Activated CD8-positive, alpha-beta memory T cell treated with anti-CD3 and anti-CD28 coated beads for 24 hours (primary cell): Measurements from ENCODE around the gene STAT3.
A peak's percentile ranks its signal among the peaks of the same experiment; 100 is the strongest.
"Not testable (repeated sequence)": the region's sequence is repeated elsewhere in the genome, so short reads cannot be mapped to it uniquely, and the experiment has no call there.

ENCODE experiments used
- DNase-seq: peaks from one replicate; pipeline ENCODE4 v3.0.0-alpha.2; 2020

STAT3 gene

DNA sequence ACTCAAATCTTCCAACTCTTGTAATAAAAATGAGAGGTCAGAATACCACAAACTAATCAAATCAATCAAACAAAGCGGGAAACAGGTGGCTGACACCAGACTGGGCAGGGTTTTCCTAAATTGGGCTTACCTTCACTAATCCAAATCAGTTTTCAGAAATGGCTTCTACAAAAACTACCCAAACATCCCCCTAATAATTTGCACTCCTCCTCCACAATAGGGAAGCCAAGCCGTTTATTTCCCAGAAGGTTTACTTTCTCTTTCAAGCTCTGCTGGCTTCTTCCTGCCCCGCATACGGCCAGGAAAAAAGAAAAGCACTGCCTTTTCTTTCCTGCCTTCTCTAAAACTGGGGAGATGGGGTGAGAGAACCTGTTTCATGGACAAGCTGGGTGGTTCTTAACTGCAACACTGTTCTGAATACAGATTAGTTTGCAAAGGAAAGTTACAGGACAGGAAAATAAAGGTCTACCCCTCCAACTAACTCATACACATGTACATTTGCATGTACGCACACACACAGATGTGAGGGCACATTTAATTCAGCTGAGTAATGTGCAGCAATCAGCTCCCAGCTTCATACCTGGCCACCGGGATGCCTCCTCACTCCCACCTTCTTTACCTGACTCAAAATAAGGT lies 9.2 kb downstream of the STAT3 start:
- DNase-seq = no peak

DNA sequence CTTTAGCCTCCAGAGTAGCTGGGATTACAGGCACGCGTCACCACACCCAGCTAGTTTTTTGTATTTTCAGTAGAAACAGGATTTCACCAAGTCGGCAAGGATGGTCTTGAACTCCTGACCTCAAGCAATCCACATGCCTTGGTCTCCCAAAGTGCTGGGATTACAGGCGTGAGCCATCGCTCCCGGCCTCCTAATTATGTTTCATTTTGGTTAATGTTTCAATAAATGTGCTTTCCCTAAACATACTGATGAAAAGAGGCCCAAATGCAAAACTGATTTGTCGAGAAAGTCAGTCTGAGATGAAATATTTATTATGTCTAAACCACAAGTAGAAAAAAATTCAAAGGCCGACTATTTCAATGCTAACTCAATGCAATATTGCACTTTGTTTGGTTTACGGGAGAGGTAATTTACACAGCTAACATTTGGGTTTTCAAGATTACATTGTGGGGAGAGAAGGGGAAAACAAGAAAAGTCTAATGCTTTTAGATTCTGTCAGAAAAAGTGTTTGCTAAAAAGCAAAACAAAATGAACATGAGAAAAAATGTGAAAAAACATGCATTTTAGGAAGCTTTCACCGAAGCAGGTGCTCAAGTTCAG lies 9.8 kb downstream of the STAT3 start:
- no peak for DNase-seq

DNA sequence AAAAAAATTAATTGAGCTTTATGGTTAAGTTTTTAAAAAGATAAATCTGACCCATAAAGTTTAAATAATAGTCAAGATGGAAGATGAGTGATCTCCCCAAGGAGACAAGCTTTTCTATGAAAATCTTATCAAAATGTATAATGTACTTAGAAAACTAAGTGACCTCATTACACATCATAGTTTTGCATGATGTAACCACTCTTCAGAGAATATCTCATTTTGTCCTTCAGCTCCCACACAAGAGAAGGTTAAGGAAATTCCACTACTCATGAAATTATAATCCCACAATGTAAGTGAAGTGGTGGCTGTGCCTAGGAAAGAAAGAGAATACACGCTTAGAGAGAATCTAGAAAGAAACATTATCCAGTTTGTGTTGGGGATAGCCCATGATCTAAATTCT lies 14.3 kb downstream of the STAT3 start:
- no peak for DNase-seq

DNA sequence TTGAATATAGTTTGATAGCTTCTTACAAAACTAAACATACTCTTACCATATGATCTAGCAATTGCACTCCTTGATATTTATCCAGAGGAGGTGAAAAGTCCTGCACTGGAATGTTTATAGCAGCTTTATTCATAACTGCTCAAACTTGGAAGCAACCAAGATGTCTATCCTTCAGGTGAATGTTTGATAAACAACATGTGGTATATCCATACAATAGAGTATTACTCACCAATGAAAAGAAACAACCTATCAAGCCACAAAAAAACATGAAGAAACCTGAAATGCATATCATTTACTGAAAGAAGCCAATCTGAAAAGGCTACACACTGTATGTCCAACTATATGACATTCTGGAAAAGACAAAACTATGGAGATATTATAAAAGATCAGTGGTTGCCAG lies 16.1 kb downstream of the STAT3 start:
- DNase-seq = no peak

DNA sequence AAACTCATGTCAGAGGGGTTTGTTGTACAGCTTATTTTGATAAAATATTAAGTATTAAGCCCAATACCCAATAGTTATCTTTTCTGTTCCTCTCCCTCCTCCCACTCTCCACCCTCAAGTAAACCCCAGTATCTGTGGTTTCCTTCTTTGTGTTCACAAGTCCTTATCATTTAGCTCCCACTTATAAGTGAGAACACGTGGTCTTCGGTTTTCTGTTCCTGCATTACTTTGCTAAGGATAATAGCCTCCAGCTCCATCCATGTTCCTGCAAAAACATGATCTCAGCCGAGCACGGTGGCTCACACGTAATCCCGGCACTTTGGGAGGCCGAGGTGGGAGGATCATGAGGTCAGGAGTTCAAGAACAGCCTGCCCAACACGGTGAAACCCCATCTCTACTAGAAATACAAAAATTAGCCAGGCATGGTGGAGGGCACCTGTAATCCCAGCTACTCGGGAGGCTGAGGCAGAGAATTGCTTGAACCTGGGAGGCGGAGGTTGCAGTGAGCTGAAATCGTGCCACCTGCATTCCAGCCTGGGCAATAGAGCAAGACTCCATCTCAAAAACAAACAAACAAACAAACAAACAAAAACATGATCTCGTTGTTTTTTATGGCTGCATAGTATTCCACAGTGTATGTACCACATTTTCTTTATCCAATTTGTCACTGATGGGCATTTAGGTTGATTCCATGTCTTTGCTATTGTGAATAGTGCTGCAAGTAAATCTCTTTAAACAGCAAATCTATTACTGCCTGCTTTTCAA lies 19.3 kb downstream of the STAT3 start:
- not testable (repeated sequence) for DNase-seq

DNA sequence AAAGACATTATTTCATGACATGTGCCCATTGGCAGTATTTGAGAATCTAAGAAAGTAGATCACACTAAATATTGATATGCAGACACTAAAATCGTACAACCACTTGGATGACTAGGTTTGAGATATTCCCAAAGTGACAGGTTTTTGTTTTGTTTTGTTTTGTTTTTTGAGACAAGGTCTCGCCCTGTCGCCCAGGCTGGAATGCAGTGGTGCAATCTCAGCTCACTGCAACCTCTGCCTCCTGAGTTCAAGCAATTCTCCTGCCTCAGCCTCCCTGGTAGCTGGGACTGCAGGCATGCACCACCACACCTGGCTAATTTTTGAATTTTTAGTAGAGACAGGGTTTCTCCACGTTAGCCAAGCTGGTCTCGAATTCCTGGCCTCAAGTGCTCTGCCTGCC lies 19.9 kb downstream of the STAT3 start:
- DNase-seq = not testable (repeated sequence)

DNA sequence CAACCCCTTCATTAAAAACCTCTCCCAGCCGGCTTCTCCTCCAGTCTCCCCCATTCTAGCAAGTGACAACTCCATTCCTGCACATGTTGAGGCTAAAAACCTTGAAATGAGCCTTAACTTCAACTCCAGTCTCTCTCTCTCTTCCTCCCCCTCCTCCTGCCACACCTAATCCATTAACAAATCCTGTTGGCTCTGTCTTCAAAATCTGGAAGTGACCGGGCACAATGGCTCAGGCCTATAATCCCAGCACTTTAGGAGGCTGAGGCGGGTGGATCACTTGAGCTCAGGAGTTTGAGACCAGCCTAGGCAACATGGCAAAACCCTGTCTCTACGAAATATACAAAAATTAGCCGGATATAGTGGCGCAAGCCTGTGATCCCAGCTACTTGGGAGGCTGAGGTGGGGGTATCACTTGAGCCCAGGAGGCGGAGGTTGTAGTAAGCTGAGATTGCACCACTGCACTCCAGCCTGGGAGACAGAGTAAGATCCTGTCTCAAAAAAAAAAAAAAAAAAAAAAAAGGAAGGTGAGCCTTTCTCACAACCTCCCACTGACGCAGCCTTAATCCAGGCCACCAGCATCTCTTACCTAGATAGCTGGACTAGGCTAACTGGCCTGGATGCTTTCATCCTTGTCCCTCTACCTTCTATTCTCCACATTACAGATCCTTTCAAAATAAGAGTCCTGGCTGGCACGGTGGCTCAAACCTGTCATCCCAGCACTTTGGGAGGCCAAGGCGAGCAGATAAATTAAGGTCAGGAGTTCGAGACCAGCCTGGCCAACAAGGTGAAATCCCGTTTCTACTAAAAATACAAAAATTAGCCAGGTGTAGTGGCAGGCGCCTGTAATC lies 21.8 kb downstream of the STAT3 start:
- not testable (repeated sequence) for DNase-seq

DNA sequence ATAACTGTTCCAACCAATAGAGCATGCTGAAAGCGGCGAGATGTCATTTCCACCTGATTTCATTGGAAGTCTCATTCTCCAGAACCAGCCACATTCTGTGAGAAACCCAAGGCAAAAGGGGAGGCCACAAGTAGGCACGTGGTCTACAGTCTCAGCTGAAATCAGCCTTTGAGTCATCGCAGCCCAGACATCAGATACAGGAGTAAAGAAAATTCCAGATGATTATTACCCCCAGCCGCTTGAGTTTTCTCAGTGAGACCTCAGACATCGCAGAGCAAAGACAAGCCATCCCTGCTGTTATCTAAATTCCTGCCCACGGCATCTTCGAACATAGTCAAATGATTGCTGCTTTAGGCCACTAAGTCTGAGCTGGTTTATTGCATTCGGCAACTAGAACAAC lies 23.1 kb downstream of the STAT3 start:
- DNase-seq = no peak

DNA sequence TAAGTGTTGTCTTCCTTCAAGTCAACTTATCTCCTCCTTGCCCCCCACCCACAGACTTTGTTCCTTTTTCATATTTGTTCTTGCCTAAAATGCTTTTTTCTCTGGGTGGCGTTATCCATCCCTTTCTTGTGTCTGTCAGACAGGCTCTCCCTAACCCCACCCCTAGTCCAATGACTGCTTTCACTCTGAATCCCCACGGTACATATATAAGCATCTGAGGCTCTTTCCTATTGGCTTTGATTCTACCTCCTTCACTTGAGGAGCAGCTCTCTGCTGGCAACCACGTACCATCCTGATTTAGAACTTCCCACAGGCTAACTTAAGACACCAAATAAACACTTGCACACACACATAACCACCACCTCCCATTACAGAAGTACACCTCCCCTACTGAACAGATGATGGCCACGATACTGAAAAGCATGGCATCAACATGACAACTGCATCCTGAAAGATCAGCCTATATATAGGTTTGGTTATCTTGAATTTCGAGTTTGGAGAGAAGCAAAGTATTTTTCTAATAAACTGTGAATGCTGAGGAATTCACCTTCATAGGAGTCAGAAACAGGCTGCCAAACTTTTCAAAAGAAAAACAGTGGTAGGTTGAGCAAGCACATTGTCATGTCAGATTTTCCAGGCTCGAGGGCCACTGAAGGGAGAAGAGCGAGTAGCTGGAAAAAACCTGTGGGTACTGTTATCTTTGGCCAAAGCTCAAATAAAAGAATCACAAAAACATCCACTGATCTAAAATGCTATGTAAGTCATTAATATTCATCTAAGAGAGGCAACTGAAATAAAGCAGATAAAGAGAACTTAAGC lies 24.3 kb downstream of the STAT3 start:
- DNase-seq = no peak

DNA sequence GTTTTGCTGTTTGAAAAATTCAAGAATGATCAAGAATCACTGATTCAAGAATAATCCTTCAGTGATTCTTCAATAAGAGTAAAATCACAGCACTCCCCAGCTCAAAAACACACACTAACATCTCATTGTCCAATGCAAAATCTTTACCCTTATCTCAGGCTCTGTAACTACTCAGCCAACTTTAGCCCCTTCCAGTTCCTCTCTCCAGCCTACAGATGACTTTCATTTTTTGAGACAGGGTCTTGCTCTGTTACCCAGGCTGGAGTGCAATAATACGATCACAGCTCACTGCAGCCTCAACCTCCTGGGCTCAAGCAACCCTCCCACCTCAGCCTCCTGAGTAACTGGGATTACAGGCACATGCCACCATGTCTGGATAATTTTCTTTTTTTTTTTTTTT lies 25.0 kb downstream of the STAT3 start:
- DNase-seq = no peak

DNA sequence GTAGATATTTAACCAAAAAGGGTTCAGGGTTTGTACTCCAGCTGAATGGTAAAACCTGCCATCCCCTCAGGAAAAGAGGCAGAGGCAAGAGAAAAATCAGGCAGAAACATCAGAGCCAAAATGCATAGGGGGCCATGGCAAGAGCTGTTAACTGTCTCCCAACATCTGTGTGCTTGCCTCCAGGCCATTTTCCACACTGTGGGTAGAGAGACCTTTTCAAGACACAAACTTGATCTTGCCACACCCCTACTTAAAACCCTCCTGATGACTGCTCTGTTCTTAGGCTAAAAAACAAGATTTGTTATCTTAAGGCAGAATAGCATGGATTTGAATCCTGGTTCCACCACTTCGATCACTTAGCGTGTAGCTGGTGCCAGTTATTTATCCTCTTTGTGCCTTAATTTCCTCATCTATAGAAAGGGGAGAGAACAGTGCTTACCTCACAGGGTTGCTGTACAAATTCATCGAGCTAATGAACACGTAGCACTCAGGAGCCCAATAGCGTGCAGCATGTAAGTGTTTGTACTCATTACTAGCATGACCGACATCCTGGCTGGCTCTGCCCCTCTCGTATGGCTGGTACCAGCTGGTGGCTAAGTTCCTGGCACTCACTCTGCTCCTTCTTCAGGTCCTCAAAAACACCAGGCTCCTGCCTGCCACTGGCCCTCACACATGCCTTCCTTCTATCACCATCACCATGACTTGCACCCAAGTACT lies 25.8 kb downstream of the STAT3 start:
- no peak for DNase-seq

DNA sequence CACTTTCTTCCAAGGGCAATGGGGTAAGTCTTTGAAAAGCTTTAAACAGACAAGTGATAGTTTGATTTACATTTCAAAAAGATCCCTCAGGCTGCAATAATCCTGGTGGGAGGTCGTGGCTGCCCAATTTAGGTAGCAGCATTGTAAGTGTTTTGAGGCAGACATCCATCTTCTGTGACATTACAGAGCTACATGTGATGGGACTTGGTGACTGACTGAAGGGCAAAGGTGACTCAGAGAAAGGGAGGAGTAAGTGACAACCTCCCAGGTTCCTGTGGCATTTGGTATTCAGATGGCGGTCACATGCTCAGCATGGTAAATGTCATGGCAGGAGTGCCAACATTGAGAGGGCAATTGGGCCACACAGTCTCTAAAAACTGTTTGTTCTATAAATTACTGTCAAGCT lies 26.5 kb downstream of the STAT3 start:
- peak; percentile 64 for DNase-seq

DNA sequence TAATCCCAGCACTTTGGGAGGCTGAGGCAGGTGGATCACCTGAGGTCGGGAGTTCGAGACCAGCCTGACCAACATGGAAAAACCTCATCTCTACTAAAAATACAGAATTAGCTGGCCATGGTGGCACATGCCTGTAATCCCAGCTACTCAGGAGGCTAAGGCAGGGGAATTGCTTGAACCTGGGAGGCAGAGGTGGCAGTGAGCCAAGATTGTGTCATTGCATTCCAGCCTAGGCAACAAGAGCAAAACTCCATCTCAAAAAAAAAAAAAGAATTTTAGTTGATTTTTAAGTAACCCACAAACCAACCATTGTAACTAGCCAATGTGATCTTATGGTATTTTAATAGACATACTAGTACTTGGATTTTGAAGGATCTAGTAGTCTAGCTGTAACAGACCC lies 27.9 kb downstream of the STAT3 start:
- DNase-seq = not testable (repeated sequence)

DNA sequence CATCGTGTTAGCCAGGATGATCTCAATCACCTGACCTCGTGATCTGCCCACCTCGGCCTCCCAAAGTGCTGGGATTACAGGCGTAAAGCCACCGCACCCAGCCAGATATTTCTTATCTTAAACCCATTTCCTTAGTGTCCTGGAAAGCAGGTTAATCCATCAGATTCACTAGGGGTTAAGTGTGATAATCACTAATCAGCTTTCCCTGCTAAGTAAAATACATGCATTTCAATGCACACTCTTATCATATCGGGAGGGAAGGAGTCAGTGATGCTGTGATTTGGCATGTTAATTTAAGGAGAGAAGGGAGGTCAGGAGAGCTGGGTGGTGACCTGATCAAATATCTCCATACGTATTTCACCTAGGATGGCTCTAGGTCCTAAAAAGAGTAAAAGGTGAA lies 29.1 kb downstream of the STAT3 start:
- no peak for DNase-seq

DNA sequence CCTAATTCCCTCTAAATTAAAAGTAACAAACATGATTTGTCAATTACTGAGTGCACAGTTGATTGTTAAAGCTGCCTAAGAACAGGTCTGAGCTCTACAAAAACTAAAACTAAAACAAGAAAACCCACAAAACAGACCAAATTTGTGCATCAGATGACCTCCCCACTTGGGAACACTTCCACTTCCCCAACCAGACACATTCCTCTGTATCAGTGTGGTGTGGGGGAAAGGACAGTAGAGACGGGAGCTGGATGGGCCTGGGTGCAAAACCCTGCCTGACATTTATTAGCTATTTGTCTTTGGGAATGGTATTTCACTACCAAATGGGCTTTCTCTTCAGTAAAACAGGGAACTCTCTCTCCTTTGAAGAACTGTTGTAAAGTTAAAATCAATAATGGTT lies 29.8 kb downstream of the STAT3 start:
- no peak for DNase-seq

DNA sequence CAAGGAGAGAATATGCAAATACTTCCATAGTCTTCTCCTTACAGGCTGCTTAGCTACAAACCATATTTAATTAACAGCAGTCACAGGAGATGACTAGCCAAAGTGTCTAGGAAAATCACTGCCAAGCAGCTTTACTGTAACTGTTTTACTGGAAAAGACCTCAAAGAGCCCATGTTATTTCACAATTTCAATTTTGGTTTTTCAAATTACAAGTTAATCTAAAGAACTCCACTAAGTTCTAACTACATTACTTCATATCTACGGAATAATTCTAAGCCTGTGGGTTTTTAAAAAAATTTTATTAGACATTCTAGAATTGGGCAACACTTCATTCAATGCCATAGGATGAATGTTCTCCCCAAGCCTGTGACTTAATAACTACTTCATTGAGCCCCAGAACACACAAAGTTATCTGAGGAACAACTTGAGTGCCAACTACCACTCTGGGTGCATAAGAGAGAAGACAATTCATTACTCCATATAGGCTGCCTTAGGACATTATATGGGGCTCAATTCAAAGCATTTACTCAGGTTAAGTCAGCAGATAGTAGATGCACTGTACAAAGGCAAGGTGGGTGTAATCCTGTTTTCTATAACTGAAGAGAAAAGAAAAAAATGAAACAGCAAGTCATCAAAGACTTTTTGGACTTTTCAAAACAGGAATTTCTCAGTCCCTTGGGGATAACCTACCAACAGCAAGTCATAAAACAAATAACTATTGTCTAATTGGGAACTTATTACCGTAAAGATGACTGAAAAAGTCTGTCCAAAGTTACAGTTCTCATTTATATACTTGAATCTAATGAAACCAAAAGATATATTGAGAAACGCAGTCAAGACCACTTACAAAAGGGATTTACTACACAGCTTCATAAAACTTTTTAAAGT lies 33.0 kb downstream of the STAT3 start:
- DNase-seq = no peak

DNA sequence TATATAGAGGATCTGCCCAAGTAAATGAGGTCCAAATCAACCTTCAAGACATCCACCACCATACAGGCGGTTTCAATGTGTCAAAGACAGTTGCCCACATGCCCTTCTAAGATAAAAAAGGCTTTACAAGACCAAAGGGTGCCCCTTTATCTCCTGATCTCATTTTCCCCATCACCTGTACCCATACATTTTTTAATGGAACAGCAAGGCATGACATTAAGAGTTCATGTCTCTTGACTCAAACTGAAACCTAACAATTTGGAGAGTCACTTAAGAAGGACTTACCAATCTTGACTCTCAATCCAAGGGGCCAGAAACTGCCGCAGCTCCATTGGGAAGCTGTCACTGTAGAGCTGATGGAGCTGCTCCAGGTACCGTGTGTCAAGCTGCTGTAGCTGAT lies 40.1 kb downstream of the STAT3 start:
- DNase-seq = no peak

DNA sequence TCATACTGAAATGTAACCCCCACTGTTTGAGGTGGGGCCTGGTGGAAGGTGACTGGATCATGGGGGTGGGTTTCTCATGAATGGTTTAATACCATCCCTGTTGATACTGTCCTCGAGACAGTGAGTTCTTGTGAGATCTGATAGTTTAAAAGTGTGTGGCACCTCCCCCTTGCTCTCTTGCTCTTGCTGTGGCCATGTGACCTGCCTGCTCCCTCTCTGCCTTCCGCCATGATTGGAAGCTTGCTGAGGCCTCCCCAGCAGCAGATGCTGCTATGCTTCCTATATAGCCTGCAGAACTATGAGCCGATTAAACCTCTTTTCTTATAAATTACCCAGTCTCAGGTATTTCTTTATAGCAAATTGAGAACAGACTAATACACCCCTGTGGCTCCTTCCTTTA lies 40.6 kb downstream of the STAT3 start:
- DNase-seq = no peak

DNA sequence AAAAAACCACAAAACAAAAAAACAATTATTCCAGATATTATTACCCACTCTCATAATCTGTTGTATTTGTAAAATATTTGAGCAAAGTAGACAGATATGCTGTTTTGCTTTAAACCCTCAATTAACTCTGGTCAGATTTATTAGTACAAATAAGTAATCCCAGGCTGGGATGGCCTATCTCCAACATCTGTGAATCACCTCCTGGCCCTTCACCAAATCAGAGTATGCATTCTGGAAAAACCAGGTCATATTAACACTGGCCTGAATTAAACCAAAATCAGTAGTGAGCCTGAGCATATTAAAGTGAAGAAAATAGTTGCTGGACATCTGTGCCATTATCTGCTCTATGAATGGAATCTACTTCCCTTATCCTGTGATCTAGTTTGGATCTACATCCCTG lies 41.0 kb downstream of the STAT3 start:
- no peak for DNase-seq

DNA sequence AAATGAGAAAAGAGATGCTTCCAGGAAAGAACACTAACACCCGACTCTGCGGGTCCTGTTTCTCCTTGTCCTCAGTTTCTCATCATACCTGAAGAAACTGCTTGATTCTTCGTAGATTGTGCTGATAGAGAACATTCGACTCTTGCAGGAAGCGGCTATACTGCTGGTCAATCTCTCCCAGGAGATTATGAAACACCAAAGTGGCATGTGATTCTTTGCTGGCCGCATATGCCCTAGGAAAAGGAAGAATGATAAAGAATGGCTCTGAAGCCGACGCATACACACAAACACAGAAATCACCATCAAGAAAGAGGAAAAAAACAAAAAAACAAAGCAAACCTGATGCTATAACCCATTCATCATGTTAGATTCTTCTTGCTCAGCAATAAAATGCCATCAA lies 41.8 kb downstream of the STAT3 start:
- DNase-seq = no peak
